Thymus (tissue), 11 donors: Measurements from ENCODE around the gene HELZ. TPM values are rescaled to one million over a fixed set of nuclear protein-coding genes. Genes with fewer than 3 reads are reported as not detected.

Experiments used
- DNase-seq, 9 donors: peaks; one replicate each; pipeline ENCODE4 v3.0.0-alpha.2; 2013; ENCODE audit warnings: low spot score in 9 of 9, low read depth in 6 of 9, missing footprints in 1 of 9
- H3K27ac ChIP-seq, 2 donors: one replicate each; pipeline ENCODE4 v1.5.1; 2013; ENCODE audit warnings: control low read depth in 1 of 2, low read depth in 1 of 2, low read length in 1 of 2, mild to moderate bottlenecking in 1 of 2, moderate library complexity in 1 of 2
- H3K27me3 ChIP-seq, 2 donors: one replicate each; pipeline ENCODE4 v1.5.1; 2013; ENCODE audit warnings: low read length in 1 of 2; ENCODE audit not compliant: control insufficient read depth in 2 of 2, insufficient read depth in 1 of 2
- H3K36me3 ChIP-seq, 2 donors: one replicate each; pipeline ENCODE4 v1.5.1; 2013; ENCODE audit warnings: low read length in 1 of 2, mild to moderate bottlenecking in 1 of 2, moderate library complexity in 1 of 2; ENCODE audit not compliant: control insufficient read depth in 2 of 2, insufficient read depth in 2 of 2
- H3K4me1 ChIP-seq, 2 donors: one replicate each; pipeline ENCODE4 v1.5.1; 2013; ENCODE audit warnings: low read length in 2 of 2; ENCODE audit not compliant: control insufficient read depth in 2 of 2, insufficient read depth in 2 of 2
- H3K4me3 ChIP-seq, 2 donors: one replicate each; pipeline ENCODE4 v1.5.1; 2013; ENCODE audit warnings: low read length in 2 of 2, control low read depth in 1 of 2, mild to moderate bottlenecking in 1 of 2
- H3K9me3 ChIP-seq, 2 donors: one replicate each; pipeline ENCODE4 v1.5.1; 2013; ENCODE audit warnings: low read length in 1 of 2, mild to moderate bottlenecking in 1 of 2; ENCODE audit not compliant: control insufficient read depth in 2 of 2, insufficient read depth in 1 of 2
- WGBS: extraction: QIAGEN DNeasy Blood & Tissue Kit; methylation state at CpG from one replicate; pipeline ENCODE4 v1.1.7; 2013; 5-methylcytosine and 5-hydroxymethylcytosine counted together
- polyA plus RNA-seq: library from polyadenylated mRNA; stranded (reverse); fragments of 200-250 nt; gene quantifications from one replicate; pipeline ENCODE4 v1.2.3, GENCODE V29; 2013
- total RNA-seq: library from RNA; stranded (reverse); fragments of 120-200 nt; gene quantifications from one replicate; pipeline ENCODE4 v1.2.4, GENCODE V29; 2013
- donor health status: healthy.

HELZ gene
- total and polyA plus RNA-seq, 2 donors, result 8.2 to 27.5 TPM

DNA sequence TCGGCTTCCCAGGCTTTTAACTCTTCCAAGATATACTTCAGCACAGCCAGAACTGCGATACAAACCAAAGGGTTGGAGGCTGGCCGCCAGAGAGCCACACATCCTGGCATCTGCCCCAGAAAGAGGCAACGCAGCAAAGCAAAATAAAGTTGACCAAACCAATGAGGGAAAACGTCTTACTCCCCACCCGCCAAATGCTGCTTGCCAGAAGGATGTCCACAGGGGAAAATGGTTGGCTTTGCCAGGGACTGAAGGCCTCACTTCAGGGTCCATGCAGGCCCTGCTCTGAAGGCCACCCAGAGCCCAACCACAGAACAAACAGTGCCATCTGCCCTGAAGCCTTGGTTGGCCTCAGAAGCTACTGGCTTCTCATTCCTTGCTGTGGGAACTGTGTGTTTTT lies 185.6 kb downstream of the HELZ start:
- Histone ChIP-seq H3K4me3 (no peak overlapping the region), H3K27me3 (no peaks in the 10 kb centered on the region), H3K27ac (no peak overlapping the region), H3K36me3 (no peaks in the 10 kb centered on the region), H3K9me3 (no peaks in the 10 kb centered on the region), H3K4me1 (no peaks in the 10 kb centered on the region)
- DNase-seq, result no peak
- WGBS, result 95% methylated on average over 6 of the region's 6 CpGs

DNA sequence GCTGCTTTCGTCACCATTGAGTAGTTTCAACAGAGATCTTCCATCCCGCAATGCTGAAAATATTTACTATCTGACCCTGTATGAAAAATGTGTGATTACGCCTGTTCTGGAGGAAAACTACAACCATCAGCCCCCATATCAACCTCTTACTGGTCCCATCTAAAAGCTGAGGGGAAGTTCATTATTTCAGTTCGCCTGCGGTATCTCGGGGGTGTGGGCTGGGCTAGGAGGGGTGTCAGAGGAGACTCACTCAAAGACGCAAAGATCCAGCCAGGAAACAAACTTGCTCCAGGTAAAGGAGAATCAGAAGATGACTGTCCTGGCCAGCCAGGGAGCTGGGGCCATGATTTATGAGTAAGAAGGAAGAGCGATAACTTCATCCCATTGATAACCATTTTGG lies 187.0 kb downstream of the HELZ start:
- Histone ChIP-seq H3K4me1 (no peaks in the 10 kb centered on the region), H3K27ac (no peak overlapping the region), H3K4me3 (no peak overlapping the region), H3K27me3 (no peaks in the 10 kb centered on the region), H3K36me3 (no peaks in the 10 kb centered on the region), H3K9me3 (no peaks in the 10 kb centered on the region)
- DNase-seq, result no peak
- WGBS, result 98% methylated on average over 8 of the region's 8 CpGs

GRCh38 chr17:67056746-67057490 lies 188.1 kb downstream of the HELZ start:
- Histone ChIP-seq H3K9me3 (no peaks in the 10 kb centered on the region), H3K27me3 (no peaks in the 10 kb centered on the region), H3K27ac (no peak overlapping the region), H3K4me3 (no peak overlapping the region), H3K36me3 (no peaks in the 10 kb centered on the region), H3K4me1 (no peaks in the 10 kb centered on the region)
- WGBS, result 96% methylated on average over 18 of the region's 18 CpGs
- no peak for DNase-seq

- 93% methylated on average over 29 of the region's 29 CpGs for WGBS
- Histone ChIP-seq H3K4me1 (no peaks in the 10 kb centered on the region), H3K27ac (no peak overlapping the region), H3K9me3 (no peaks in the 10 kb centered on the region), H3K27me3 (no peaks in the 10 kb centered on the region), H3K36me3 (no peaks in the 10 kb centered on the region), H3K4me3 (no peak overlapping the region)
- no peak for DNase-seq
Measured at GRCh38 chr17:67055811-67056745, 188.9 kb downstream of the HELZ start.

DNA sequence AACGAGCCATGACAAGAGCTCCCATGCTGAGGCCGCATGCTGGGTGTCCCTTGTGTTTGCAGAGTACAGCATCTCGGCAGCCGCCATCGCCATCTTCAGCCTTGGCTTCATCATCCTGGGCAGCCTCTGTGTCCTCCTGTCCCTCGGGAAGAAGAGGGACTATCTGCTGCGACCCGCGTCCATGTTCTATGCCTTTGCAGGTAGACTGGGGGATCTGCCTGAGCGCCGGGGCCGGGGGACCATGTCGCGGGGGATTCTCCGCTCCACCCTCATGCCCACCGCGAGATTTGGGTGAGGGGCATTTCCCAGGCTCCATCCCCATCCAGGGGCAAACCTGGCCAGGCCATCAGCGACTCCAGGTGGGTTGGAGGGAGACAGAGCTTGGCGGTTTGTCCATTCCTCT lies 190.0 kb downstream of the HELZ start:
- DNase-seq, result no peak
- no peaks in the 10 kb centered on the region for H3K27me3 ChIP-seq
- H3K27ac ChIP-seq, result no peak overlapping the region
- no peaks in the 10 kb centered on the region for H3K4me1 ChIP-seq
- WGBS, result 97% methylated on average over 19 of the region's 19 CpGs
- no peaks in the 10 kb centered on the region for H3K9me3 ChIP-seq
- H3K4me3 ChIP-seq, result no peak overlapping the region
- no peaks in the 10 kb centered on the region for H3K36me3 ChIP-seq

GRCh38 chr17:67054608-67055007 lies 190.4 kb downstream of the HELZ start:
- no peak overlapping the region for H3K27ac ChIP-seq
- WGBS, result 86% methylated on average over 5 of the region's 5 CpGs
- no peak for DNase-seq
- no peak overlapping the region for H3K4me3 ChIP-seq
- H3K4me1 ChIP-seq, result no peaks in the 10 kb centered on the region
- no peaks in the 10 kb centered on the region for H3K36me3 ChIP-seq
- no peaks in the 10 kb centered on the region for H3K9me3 ChIP-seq
- H3K27me3 ChIP-seq, result no peaks in the 10 kb centered on the region

GRCh38 chr17:67054011-67054591 lies 190.9 kb downstream of the HELZ start:
- no peaks in the 10 kb centered on the region for H3K9me3 ChIP-seq
- H3K36me3 ChIP-seq, result no peaks in the 10 kb centered on the region
- no peaks in the 10 kb centered on the region for H3K27me3 ChIP-seq
- no peak overlapping the region for H3K27ac ChIP-seq
- no peaks in the 10 kb centered on the region for H3K4me1 ChIP-seq
- 93% methylated on average over 19 of the region's 19 CpGs for WGBS
- no peak overlapping the region for H3K4me3 ChIP-seq
- DNase-seq, result no peak

DNA sequence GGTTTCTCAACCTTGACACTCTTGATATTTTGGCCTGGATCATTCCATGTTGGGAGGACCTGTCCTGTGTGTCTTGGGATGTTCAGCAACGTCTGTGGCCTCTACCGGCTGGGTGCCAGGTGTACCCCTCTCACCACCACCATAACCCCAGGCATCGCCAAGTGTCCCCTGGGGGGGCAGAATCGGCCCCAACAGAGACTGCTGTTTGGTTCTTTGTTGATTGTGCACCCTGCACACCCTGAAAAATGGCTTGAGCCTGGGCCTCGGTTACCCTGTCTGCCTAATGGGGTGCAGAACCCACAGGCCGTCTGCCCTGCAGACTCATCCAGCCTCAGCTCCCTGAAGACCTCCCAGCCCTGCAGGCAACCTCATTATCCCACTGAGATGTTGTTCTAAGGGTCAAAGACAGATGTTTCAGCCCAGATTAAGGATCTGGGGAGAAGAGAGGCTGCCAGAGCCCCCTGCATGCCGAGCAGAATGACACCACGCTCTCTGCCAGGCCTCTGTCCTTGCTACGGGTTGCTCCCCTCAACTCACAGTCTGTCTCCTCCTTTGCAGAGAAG lies 191.5 kb downstream of the HELZ start:
- no peaks in the 10 kb centered on the region for H3K4me1 ChIP-seq
- no peaks in the 10 kb centered on the region for H3K27me3 ChIP-seq
- H3K36me3 ChIP-seq, result no peaks in the 10 kb centered on the region
- no peak overlapping the region for H3K4me3 ChIP-seq
- no peaks in the 10 kb centered on the region for H3K9me3 ChIP-seq
- DNase-seq, result no peak
- WGBS, result 96% methylated on average over 9 of the region's 9 CpGs
- H3K27ac ChIP-seq, result no peak overlapping the region
